NCI-H2081 treated with DMSO at 0.1 percent for 48 hours (cell line): ENCODE data around the gene ZNF749.

Source experiments
- DNase-seq: peaks from one replicate; lab custom pipeline; 2025; lab: John Stamatoyannopoulos, UW

The ZNF749 gene

DNA sequence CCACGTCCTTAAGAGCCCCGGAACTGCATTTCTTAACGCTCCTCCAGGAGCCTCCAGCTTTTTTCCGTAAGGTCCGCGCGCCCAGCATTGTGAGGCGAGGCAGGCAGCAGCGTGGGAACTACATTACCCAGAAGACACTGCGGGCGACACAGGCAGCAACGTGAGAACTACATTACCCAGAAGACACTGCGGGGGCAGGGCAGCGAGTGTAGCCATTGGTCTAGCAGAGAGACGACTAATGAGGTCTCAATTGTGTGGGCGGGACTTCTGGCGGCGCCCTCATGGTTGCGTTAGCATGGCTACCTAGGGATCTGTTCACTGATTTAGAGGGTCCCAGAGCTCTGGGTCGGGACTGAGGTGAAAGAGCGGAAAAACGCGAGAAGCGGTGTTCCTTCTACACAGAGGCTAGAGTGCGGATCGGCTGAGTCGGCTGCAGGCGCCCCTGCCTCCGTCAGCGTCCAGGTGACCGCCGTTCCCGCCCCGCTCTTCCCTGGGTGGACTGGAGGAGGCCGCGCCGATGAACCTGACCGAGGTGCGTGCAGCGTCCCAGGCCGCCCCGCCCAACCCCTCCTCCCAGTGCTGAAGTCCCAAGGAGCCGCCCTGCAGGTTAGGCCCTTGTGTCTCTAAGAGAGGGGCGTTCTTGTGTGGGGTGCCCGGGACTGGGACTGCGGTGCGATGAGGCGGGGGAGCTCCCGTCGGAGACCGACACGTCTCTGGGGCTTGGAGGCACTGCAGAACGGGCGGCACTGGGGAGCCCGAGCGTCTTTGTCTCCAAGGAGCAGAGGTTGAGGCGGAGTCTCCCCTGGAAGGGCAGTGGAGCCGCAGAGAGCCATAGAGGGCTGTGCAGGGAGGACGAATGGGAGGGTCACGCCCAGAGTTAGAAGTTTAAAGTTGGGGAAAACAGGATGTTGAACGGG is at the start of gene ZNF749:
Gene ZNF749, plus strand, starts transcription at position 264 of the 917 bp plus-strand sequence. Its CDS starts 254 bp downstream, at position 518.
- peak; percentile 94 for DNase-seq

DNA sequence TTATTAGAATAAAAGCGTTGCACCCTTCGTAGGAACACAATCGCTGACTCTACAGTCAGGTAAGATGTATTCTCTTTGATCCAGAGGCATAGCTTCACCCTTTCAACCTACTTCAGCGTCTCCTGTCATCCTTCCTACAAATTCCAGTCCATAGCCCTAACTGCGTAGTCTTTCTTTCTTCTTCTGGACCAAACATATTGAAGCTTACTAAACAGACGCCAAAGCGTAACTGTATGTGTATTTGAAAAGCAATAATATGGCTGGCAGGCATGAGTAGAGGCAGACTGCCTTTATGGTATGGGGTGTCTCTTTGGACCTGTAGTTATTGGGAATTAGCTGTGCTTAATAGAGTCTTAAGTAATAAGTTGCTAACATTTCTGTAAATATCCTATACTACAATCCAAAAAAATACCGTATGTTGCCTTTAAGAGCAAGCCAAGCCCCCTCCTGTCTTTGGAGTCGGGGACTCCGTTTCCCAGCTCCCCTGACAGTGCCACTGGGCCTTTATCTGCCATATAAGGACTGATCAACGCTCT is 45.9 kb upstream of the ZNF749 start:
- DNase-seq = no peak

DNA sequence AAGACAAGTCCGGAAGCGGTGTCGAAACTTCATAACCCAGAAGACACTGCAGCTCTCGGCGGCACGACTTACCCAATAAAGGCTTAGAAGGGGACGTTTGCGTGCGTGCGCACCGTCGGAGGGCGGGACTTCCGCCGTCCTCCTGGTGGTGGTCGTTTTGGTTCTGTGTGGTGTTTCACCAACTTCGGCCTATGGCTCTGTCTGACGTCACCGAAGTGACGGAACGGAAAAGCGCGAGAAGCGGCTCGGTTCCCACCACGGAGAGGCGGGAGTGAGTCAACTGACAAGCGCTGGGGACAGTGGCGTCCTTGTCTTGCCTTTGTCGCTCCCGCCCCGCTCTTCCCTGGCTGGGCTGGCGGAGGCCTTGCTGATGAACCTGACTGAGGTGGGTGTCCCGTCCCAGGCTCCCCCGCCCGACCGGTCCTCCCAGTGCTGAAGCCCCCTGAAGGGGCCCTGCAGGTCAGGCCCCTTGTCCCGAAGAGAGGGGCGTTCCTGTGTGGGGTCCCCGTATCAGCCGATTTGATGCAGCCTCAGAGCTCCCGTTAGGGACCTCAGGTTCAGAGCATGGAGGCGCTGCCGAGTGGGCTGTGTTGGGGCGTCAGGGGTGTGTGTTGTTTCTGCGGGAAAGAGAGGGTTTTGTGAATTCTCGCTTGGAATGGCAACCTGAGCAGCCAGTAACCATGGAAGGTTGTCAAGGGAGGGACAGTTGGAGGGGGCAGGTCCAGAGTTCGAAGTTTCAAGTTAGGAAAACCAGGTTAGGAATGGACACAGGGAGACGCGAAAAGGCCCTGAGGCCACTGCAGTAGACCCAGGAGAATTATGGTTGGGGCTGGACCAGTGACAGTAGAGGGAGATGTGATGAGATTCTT is 45.2 kb upstream of the ZNF749 start, which contains the start of gene ZNF548:
Gene ZNF548, plus strand, starts transcription at position 125 of the 869 bp plus-strand sequence. Its CDS starts 246 bp downstream, at position 371.
- peak; percentile 91 for DNase-seq

DNA sequence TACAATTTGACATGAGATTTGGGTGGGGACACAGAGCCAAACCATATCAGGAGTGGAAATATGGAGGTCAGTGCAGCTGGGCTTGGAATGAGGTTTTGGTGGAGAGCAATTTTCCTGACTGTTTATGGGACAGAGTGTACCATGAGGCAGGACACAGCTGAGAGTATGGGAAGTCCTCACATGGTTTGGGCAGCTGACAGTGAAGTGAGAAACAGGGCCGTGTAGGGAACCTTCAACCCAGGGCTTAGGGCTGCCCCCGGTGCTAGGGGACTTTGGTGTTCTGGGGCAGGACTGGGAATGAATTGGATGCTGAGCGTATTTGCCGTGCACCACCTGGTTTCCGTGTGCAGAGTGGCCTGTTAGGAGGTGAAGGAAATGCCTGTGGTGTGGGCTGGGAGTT is 39.4 kb upstream of the ZNF749 start:
- no peak for DNase-seq

DNA sequence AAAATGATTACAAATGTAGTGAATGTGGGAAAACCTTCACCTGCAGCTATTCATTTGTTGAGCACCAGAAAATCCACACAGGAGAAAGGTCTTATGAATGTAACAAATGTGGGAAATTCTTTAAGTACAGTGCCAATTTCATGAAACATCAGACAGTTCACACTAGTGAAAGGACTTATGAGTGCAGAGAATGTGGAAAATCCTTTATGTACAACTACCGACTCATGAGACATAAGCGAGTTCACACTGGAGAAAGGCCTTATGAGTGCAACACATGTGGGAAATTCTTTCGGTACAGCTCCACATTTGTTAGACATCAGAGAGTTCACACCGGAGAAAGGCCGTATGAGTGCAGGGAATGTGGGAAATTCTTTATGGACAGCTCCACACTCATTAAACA is 36.3 kb upstream of the ZNF749 start:
- no peak for DNase-seq

DNA sequence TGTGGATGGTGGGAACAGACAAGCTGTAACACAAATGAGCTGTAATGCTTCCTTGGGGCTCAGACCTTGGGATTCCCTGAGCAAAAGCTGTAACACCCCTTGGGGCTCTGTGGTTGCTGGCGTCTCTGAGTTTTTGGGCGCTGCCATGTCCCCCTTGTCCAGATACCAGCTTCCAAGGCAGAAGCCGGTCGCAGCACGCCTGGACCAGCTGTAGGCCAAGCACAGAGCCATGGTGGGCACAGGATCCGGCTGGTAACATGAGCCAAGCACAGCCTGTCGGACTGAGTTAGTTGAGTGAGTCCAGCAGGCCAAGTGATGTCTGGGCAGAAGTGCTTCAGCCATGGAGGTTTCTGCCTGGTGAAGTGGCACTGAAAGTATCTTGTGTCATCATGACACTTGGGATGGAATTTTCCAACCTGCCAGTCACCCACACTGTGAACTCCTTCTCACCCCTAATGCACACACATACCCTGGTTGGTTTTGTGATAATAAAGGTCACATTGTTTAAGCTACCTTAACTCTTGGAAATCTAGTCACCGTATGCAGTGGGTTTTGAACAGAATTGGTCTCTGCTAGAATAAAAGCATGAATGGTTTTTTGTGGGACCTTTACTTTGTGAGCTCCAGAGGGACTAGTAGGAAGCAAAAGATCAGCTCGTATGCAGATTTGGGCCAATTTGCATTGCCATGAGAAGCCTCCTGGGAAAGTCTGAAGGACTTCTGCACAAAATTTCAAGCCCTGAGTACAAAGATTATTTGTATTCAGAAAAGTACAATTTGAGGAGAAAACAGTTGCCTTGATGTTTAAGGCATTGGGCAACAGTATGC is 31.2 kb upstream of the ZNF749 start:
- DNase-seq = no peak

DNA sequence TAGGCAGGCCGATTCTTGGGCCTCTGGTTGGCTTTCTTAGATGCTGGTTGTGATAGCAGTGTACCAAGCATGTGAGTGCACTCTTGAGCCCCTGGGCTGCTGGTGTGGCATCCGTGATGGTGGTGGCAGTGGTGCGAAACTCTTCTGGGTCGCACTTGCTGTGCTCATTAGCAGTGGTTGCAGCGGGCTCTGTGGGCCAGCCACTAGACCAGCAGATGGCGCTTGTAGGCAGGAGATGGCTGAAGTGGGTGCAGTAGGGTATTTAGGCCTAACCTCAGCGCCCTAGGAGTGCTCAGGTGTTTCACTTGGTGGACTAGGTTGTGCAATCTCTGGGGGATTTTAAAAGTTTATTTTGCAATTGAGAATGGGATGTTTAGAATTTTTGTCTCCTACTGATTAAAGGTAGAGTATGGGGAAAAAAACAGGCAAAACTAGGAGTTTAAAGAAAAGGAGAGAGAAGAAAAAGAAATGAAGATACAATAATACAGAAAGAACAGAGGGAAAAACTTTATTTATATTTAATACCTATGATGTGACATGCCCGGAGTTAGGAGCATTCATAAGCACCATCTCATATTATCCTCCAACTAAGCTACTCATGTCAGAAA is 28.5 kb upstream of the ZNF749 start:
- peak; percentile 3 for DNase-seq

DNA sequence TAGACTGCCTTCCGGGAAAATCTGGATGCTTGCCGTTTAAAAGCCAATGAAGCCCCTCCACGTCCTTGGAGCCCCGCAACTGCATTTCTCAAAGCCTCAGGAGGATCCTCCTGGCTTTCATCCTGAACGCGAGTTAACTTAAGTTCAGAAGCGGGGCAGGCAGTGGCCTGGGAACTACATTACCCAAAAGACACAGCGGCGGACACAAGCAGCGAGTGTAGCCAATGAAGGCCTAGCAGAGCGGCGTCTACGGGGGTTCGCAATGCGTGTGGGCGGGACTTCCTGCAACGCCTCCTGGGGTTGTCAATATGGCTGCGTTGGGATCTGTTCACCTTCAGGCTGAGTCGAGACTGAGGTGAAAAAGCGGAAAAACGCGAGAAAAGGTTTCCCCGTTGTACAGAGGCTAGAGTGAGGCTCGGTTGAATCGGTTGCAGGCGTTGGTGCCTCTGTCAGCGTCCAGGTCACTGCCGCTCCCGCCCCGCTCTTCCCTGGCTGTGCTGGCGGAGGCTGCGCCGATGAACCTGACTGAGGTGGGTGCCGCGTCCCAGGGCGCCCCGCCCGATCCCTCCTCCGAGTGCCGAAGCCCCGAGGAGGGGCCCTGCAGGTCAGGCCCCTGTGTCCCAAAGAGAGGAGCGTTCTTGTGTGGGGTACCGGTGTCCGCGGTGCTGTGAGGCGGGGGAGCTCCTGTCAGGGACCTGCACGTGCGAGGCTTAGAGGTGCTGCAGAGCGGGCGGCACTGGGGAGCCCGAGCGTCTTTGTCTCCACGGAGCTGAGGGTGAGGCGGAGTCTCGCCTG is 24.1 kb upstream of the ZNF749 start, which contains the start of gene ZNF17:
Gene ZNF17, plus strand, starts transcription at position 285 of the 795 bp plus-strand sequence. CDS start 2,455 bp downstream, outside the sequence.
- peak; percentile 62 for DNase-seq

DNA sequence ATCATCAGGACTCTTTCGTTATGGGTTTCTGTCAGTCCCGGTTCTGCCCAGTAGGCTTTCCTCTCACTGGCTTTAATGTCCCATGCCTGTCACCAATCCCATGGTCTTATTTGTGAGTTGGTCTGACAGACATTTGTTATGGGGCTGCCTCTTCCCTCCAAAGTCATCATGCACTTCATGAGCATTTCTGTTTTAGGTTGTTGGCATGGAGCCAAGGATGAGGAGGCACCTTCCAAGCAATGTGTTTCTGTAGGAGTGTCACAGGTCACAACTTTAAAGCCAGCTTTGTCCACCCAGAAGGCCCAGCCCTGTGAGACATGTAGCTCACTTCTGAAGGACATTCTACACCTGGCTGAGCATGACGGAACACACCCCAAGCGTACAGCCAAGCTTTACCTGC is 15.7 kb upstream of the ZNF749 start:
- no peak for DNase-seq

DNA sequence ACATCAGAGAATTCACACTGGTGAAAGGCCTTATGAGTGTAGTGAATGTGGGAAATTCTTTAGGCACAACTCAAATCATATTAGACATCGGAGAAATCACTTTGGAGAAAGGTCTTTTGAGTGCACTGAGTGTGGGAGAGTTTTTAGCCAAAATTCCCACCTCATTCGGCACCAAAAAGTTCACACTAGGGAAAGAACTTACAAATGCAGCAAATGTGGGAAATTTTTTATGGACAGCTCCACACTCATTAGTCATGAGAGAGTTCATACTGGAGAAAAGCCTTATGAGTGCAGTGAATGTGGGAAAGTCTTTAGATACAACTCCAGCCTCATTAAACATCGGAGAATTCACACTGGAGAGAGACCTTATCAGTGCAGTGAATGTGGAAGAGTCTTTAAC is 14.1 kb upstream of the ZNF749 start:
- DNase-seq = no peak

DNA sequence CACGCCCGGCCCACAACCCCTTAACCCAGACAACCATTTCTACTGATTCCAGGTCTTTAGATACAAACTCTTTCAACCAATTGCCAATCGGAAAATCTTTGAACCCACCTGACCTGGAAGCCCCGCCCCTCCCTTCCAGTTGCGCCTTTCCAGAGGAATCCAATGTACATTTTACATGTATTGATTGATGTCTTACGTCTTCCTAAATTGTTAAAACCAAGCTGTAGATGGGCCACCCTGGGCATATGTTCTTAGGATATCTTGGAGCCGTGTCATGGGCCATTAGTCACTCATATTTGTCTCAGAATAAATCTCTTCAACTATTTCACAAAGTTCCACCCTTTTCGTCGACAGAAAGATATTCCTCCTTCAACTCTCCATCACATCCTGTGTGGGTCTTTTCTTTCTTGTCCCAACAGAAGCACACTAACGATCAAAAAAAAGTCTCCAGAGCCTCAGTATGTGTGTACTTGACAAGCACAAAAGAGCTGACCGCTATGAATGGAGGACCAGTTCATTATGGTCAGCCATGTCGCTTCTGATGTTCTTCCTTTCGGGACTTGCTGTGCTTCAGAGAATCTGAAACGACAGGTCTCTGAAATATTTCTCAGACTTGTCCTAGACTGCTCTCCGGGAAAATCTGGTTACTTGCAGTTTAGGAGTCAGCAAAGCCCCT is 601 bp upstream of the ZNF749 start:
- no peak for DNase-seq

DNA sequence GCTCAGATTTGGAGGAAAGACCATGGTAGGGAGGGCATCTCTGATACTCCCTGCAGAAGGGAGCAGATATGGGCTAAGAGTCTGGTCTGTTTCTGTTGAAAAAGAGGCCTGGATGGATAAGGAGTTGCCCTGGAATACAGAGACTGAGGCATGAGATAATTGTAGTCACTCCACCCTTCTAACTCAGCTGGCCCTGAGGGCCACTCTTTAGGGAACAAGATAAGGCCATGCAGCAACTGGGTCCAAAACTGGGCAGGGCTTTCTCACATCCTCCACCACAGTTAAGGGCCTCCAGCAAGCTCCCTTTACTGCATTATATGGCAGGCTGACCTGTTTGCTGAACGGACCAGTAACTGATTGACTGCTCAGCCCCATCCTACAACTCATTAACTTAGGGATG is 1.3 kb downstream of the ZNF749 start:
- DNase-seq = no peak

DNA sequence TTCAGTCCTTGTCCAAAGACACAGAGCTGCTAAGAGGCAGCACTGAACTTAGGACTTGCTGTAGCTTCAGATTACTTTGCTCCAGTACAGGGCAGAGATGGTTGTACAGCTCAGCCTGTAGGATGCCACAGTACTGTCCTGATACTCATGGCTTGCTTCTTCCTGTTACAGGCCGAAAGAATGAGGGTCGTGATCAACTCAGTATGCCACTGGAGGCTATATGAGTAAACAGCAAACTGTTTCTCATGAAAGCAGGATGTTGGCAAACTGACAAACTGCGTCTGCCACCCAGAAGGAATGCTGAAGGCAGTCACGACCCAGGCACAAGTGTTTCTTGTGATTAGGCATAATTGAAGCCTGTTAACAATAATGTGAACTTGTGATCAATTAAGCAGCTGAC is 2.8 kb downstream of the ZNF749 start:
- DNase-seq = no peak

DNA sequence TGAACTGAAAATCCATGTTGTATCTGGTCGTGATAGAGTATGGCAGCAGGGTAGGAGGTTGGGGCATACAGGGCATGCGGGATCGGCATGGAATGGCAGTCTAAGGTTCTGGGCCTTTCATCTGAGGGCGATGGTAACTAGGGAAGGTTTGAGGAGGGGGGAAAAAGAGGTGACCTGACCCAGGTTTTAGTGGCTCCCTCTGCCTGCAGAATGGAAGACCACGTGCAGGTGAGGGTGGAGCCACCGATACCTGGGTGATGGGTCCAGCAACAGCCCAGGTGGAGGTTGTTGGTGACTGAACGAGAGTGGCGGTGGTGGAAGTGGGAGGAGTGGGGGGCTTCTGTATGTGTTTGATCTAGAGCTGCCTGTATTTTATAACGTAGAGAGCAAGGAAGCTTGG is 3.8 kb downstream of the ZNF749 start:
- no peak for DNase-seq

DNA sequence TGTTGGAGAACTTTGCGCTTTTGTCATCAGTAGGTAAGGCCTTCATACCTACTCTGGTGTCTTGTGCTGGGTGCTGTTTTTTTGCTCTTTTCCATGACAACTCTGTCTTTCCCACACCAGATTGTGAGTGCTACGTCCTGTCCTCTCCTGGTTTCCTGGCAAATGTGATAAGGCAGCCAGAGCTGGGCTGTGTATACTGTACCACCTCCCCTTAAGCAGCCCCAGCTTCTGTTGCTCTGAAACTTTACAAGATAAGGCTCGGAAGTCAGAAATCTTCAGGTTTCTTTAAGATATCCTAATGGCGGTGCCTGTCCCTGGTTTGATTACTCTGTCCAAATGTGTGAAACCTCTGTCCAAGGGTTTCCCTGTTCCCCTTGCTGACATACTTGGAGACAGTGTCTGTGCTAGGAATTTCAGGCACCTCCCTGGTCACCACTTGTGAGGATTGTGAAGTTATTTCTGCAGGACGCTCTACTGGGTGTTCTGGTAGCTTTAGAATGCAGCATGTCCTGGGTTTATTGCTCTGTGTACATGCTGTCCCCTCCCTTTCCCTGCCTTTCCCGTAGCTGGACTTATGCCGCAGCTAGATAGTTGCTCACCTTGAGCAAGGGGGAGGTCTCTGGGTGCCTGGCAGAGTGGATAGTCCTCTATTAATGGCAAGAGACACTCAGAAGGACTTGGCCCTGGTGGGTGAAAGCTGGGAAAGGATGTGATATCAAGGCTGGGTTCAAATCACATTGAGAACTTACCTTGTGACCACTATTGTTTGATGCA is 7.0 kb downstream of the ZNF749 start:
- no peak for DNase-seq

DNA sequence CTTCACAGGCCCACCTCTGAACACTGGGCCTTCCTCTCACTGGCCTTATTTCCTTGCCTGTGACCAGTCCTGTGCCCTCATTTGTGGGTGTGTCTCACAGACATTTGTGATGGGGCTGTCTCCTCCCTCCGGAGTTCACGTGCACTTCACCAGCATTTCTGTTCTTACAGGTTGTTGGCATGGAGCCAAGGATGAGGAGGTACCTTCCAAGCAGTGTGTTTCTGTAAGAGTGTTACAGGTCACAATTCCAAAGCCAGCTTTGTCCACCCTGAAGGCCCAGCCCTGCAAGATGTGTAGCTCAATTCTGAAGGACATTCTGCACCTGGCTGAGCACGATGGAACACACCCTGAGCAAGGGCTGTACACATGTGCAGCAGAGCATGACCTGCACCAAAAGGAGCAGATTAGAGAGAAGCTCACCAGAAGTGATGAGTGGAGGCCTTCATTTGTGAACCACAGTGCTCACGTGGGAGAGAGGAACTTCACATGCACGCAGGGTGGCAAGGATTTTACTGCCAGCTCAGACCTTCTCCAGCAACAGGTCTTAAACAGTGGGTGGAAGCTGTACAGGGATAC is 8.1 kb downstream of the ZNF749 start:
- no peak for DNase-seq

DNA sequence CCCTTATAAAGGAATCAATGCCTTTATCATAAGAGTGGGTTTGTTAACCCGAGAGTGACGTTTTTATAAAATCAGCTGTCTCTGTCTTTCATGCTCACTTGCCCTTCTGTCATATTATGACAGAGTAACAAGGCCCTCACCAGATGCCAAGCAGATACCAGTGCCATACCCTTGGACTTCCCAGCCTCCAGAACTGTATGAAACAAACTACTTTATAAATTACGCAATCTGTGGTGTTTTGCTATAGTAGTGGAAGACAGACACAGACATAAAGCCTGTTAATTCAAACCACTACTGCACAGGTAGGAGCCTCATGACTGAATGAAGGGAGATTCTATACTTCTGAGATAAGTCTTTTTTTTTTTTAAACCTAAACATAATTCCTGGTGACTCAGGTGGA is 17.2 kb downstream of the ZNF749 start:
- DNase-seq = no peak

DNA sequence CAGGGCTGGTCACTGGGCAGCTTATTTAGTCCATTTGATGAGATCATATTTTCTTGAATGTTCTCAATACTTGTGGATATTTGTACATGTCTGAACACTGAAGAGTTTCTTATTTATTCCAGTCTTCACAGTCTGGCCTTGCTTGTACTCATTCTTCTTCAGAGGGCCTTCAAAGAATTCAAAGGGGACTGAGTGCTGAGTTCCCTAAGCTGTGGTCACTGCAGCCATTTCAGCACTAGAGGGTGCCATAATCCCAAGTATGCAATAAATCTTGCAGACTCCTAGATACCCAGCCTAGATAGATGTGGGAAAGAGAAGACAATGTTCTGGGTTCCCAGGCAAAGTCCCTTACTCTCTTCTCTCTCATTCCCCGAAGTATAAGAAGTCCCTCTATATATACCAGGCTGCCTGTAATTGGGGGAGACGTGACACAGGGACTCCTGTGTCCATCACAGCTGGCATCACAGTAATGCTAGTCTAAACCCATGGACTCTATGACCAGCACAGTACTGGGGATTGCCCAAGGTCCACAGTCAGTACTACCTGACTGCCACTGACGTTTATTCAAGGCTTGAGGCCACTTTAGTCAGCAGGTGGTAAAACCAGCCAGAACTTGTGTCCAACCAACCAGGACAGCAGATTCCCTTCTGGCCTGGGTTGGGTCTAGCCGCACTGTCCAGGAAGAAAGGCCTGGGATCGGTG is 30.7 kb downstream of the ZNF749 start:
- no peak for DNase-seq
